HG03039 (cell line): ENCODE data around the gene DAZAP1.
"Not testable (repeated sequence)": the region's sequence is repeated elsewhere in the genome, so short reads cannot be mapped to it uniquely, and the experiment has no call there.

ENCODE experiments used
- ATAC-seq: cut with Tn5 transposase; IDR thresholded peaks from one replicate; pipeline ENCODE4 v1.9.1; 2021; ENCODE audit warnings: mild to moderate bottlenecking, moderate library complexity; ENCODE audit not compliant: unreplicated experiment

Gene DAZAP1

GRCh38 chr19:1439525-1440417 lies 32.4 kb downstream of the DAZAP1 start:
- ATAC-seq = not testable (repeated sequence)

GRCh38 chr19:1440418-1440801 lies 33.0 kb downstream of the DAZAP1 start:
- no peak for ATAC-seq

- ATAC-seq = no peak
Measured at GRCh38 chr19:1441022-1441426, 33.6 kb downstream of the DAZAP1 start.

DNA sequence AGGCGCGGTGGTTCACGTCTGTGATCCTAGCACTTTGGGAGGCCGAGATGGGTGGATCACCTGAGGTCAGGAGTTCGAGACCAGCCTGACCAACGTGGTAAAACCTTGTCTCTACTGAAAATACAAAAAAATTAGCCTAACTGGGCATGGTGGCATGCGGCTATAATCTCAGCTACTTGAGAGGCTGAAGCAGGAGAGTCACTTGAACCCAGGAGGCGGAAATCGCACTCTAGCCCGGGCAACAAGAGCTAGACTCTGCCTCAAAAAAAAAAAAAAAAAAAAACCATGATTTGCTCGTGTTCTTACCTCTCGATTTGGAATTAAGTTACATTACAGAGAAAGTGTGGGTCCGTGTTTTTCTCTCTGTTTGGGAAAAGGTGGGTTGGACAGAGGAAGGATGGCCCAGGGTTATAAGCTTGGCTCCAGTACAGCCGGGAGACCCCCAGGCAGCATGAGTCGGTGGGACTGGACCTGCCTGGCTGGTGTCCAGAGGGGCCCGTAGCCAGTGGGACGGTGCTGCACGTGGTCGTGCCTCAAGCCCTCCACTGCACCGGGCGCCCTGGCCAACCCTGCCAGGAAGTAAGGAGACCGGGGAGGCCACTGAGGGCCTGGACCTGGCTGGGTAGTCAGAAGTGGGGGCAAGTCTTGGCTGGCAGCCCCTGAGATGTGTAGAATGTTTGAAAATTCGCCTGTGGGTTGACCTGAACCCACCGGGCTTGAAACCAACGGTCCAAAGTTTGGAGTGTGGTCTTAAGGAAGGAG lies 34.5 kb downstream of the DAZAP1 start:
- ATAC-seq = no peak

GRCh38 chr19:1445185-1445931 lies 38.0 kb downstream of the DAZAP1 start:
- ATAC-seq = no peak

GRCh38 chr19:1445932-1446712 lies 38.7 kb downstream of the DAZAP1 start:
- no peak for ATAC-seq

DNA sequence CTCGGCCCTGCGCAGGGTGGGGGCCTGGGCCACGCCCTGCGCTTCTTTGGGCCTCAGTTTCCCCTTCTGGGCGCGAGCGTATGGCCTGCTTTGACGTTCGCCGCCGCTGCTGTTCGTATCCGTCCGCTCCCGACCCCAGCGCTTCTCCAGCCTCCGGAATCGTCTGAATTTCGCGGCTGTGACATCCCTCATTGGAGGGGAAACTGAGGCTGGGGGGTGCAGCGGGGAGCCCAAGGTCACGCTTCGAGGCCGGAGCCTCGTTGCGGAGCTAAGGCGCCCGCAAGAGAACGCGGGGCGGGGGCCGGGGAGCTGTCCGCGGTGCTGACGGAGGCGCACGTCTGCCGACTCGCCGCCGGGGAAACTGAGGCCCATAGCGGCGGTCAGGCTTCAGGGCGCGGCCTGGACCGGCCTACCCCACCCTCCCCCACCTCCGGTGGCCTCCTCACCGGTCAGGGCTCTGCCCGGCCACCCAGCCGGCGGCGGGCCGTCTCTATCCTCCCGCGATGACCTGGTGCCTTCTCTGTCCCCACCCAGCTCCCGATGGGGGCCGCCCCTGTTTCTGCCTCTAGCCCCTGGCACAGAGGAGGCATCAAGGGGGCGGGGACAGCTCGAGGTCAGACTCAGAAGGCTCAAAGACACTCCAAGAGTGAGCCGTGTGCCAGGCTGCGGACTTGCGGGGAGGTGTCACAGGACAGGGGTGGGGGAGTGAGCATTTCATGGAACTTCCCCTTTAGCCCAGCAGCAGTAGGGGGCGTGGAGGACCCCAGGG lies 39.5 kb downstream of the DAZAP1 start:
- no peak for ATAC-seq

- ATAC-seq = no peak
Measured at GRCh38 chr19:1447504-1447903, 40.1 kb downstream of the DAZAP1 start.

- no peak for ATAC-seq
Measured at GRCh38 chr19:1447944-1448343, 40.6 kb downstream of the DAZAP1 start.

DNA sequence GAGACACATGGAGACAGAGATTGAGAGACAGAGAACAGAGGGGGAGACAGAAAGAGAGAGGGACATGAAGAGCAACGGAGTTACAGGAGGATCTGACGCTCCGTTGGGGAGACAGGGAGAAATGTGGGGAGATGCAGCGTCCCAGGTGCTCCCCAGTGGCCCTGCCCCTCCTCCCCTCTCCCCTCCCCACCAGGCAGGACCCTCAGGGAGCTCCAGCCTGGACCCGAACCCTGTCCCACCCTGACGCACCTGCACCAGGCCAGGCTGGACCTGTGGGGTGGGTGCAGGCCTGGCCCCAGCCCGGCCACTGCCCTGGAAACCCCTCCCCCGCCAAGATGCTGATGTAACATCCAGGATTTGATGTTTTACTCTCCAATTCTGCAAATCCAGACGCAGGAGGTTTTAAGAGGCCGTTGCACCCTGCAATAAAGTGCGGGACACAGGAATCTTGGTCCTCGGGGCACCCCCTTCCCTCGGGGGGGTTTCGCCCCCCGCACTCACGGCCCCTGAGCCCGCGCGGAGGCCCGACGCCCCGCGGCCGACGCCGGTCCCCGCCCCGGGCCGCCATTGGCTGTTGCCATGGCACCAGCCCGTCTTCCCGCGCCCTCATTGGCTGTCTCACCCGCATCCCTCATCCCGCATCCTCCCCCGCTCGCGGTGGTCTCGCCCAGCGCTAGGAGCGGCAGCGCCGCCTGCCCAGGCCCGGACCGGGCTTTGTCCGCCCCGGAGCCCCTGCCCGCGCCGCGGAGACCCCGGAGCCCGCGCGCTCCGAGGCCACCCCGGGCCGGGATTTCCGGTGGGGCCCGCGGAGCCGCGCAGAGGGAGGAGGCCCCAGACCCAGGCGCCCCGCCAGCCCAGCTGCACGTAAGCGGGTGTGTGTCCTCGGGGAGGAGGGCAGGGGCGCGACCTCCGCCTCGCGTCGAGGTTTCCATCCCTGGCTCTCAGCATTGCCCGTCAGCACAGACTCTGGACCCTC lies 42.4 kb downstream of the DAZAP1 start, which contains the start of gene APC2:
APC2 (plus strand) TSS at position 655 of the 976 bp plus-strand sequence. CDS start 2,881 bp downstream, outside the sequence.
- ATAC-seq = no peak

DNA sequence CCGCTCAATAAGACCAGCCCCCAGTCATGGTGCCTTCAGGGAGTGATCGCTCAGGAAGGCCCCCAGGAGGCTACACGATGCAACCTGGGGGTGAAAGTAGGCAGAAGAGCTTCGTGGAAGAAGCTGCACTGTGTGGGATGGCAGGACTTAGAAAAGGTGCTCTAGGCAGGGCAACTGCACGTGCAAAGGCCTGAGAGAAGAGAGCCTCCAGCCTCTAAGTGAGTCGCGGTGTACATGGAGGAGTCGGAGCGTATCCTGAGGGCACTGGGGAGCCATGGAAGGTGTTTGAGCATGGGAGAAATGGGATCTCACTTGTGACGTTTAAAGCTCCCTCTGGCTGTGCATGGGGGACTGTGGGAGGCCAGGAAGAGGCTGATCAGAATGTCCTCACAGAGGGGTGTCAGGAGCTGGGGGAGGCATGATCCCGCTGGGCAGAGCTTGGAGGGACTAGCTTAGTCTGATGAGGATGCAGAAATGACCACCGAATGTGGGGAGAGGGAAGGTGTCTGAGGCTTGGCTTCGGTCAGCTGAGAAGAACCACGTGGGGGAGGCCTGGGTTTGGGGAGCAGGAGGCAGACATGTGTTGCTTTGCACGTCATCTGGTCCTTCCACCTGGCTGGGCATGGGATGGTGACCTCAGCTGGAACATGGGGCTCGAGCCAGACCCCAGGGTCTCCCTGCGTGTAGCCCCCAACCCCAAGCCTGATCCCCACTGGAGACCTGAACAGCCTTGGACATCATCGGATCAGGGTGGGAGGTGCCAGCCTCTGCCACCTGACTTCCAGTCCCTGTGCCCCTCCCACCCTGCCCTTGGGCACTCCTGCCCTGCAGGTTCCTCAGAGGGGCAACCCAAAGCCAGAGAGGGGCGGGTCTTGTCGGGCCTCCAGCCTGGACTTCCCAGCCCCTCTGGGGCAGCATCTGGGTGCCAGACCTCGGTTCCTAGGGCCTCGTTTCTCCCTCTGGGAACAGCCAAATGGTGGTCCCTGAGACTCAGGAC lies 43.6 kb downstream of the DAZAP1 start:
- ATAC-seq = no peak

DNA sequence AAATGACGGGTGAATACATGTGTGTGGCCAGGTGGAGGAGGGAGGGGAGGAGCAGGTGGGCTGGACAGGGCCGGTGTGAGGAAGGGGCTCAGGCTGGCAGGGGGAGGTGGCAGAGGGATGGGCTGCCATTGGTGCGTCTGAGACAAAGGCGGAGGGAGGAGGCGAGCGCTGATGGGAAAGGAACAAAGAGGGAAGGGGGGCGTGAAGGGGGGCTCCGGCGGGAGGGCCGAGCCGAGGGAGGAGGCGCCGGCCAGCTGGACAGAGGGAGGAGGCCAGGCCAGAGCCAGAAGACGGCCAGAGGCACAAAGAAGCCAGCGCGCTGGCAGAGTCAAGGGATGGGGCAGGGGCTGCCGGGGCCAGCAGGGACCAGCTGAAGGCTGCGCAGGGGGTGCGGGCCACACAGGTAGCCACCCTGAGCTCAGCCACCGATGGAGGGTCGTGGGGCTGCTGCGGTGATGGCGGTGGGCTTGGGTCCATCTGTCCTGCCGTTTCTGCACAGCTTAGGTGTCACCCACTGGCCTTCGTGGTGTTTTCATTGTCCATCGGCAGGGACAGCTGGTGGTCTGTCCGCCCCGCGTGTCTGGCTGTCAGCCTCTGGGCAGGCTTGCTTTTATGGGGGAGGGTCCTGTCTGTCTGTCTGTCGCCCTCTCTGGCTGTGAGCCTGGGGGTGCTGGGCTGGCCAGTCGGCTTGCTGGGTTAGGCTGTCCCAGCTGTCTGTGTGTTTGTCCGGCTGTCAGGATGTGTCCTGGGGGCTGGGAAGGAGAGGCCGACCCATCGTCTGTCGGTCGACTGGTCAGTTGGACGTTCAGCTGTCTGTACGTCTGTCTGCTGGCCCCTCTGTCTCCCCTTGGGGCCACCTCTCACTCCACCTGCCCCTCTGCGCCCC lies 44.8 kb downstream of the DAZAP1 start:
- ATAC-seq = no peak

DNA sequence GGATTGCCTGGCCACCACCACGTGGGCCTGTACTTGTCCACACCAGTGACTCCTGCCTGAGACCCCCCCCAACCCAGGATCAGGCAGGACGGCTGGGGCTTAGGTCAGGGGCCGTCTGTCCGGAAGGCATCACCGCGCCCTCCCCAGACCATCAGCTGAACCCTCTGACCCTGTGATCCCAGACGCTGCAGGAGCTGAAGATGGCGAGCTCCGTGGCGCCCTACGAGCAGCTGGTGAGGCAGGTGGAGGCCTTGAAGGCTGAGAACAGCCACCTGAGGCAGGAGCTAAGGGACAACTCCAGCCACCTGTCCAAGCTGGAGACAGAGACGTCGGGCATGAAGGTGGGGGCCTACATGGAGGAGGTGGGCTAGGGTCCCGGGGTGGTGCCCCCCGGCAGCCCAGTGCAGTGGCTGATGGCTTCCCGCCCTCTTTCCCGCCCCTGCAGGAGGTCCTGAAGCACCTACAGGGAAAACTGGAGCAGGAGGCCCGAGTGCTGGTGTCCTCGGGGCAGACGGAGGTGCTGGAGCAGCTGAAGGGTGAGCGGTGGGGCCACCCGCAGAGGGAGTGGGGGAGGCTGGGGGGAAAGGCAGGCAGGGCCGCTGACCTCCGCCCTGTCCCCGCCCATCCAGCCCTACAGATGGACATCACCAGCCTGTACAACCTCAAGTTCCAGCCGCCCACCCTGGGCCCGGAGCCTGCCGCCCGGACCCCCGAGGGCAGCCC lies 45.6 kb downstream of the DAZAP1 start:
- ATAC-seq = no peak

- ATAC-seq = no peak
Measured at GRCh38 chr19:1453525-1454364, 46.4 kb downstream of the DAZAP1 start.

GRCh38 chr19:1455002-1455335 lies 47.6 kb downstream of the DAZAP1 start:
- no peak for ATAC-seq
